ENCODE results near the gene CAND2. TPM values are rescaled to one million over a fixed set of nuclear protein-coding genes. Genes with fewer than 3 reads are reported as not detected.

The CAND2 gene
- total and polyA plus RNA-seq, 9 of the 15 experiments (the other 6 are each of a cell fraction or from before 2014, with no cell fraction given): 0.91 to 14.9 (median 4.3) TPM

GRCh38 chr3:12875857-12876836 lies 79.7 kb downstream of the CAND2 start (continued):
- peak; percentile 48 for TF ChIP-seq REST (IDR thresholded peaks at IDR 0.05; ENCODE audit: borderline replicate concordance)
- no peak for TF ChIP-seq REST (CRISPR knock-in tag; IDR thresholded peaks at IDR 0.05; ENCODE audit: low read depth)
- TF ChIP-seq MXI1 (IDR thresholded peaks at IDR 0.05; ENCODE audit: low read depth, low read length): peak; percentile 51; the same call in 1 of the 2 replicates
- TF ChIP-seq RB1 (IDR thresholded peaks at IDR 0.05; ENCODE audit: low read depth): peak; percentile 53; the same call in 1 of the 2 replicates
- TF ChIP-seq NRF1 (conservative IDR thresholded peaks at IDR 0.05 in 1 of 2, IDR thresholded peaks at IDR 0.05 in 1 of 2): peak; percentile 61 to 63
- peak; percentile 70; the same call in 1 of the 2 replicates for TF ChIP-seq SAFB (IDR thresholded peaks at IDR 0.05; ENCODE audit: borderline replicate concordance, low read depth, low read length)
- TF ChIP-seq MYNN (IDR thresholded peaks at IDR 0.05): no peak
- no peak for TF ChIP-seq MYNN (CRISPR knock-in tag; IDR thresholded peaks at IDR 0.05)
- peak; percentile 33 for TF ChIP-seq RBBP5 (IDR thresholded peaks at IDR 0.05; ENCODE audit: borderline replicate concordance, insufficient read depth, low read length, poor library complexity, severe bottlenecking)
- peak; percentile 49 for TF ChIP-seq MAX (CRISPR knock-in tag; IDR thresholded peaks at IDR 0.05)
- TF ChIP-seq HMG20A (CRISPR knock-in tag; conservative IDR thresholded peaks at IDR 0.05): no peak
- TF ChIP-seq GATAD2A (IDR thresholded peaks at IDR 0.05): 0 out of 2 replicates have a peak, but pooled peaks have one; percentile 42
- TF ChIP-seq SRF (CRISPR knock-in tag; IDR thresholded peaks at IDR 0.05): 0 out of 4 replicates have a peak, but pooled peaks of 1 of the 2 experiments have one; percentile 27
- TF ChIP-seq CTCFL (IDR thresholded peaks at IDR 0.05; ENCODE audit: borderline replicate concordance, insufficient read depth, low read depth, low read length, poor library complexity, severe bottlenecking): peak; percentile 99

All from K562 (cell line).